ENCODE measurements around the gene UBAP2L. TPM values are rescaled to one million over a fixed set of nuclear protein-coding genes. Genes with fewer than 3 reads are reported as not detected.

UBAP2L gene
- total RNA-seq, 1 experiment from 2014 or later, result 265 TPM

DNA sequence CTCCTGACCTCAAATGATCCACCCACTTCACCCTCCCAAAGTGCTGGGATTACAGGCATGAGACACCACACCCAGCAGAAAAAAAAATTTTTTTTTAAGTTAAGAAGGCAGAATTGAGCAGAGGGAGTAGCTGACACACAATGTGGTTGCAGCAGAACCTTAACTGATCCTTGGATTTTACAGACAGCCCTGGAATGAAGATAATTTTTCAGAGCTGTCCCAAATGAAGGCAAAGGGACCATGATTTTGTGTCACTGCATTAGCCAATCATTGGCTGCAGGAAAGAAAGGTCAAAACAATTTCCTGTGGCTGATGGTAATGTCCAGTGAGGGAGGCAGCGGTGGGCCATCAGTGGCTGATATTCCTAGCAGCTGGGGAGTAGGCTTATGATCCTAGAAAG lies 80.8 kb downstream of the UBAP2L start:
- Histone ChIP-seq H3K4me1 (ENCODE audit: insufficient read depth, low read length) (no peaks in the 10 kb centered on the region), H3K4ac (ENCODE audit: low read depth, low read length) (no peak overlapping the region), H4K5ac (ENCODE audit: insufficient read length, low read depth, low read length) (no peak overlapping the region), H3K56ac (ENCODE audit: insufficient read length, low read depth, low read length) (no peak overlapping the region), H3K18ac (ENCODE audit: insufficient read length, low read depth, low read length) (no peak overlapping the region), H3K23ac (ENCODE audit: insufficient read length, low read depth, low read length) (no peak overlapping the region), H3K79me1 (ENCODE audit: insufficient read depth, low read depth, low read length, poor library complexity, severe bottlenecking) (no peaks in the 10 kb centered on the region), H2AFZ (ENCODE audit: low read length) (no peak overlapping the region), H3K14ac (ENCODE audit: insufficient read depth, low read length) (no peak overlapping the region), H4K91ac (ENCODE audit: insufficient read length, low read depth, low read length) (no peak overlapping the region), H3K9me3 (ENCODE audit: control insufficient read depth, low read depth, low read length) (no peaks in the 10 kb centered on the region), H2BK12ac (ENCODE audit: insufficient read length, low read depth, low read length) (no peak overlapping the region), H2BK15ac (ENCODE audit: low read depth, low read length) (no peak overlapping the region), H3K27ac (ENCODE audit: insufficient read length, low read depth, low read length) (no peak overlapping the region), H2BK5ac (ENCODE audit: insufficient read length, low read length) (no peak overlapping the region), H4K8ac (replicated peaks; ENCODE audit: insufficient read length, low read depth, low read length) (no peak overlapping the region), H3K79me2 (ENCODE audit: insufficient read depth, low read length) (no peaks in the 10 kb centered on the region), H3T11ph (ENCODE audit: low read length) (no peak overlapping the region), H3K4me2 (ENCODE audit: insufficient read depth, insufficient read length, low read length) (no peak overlapping the region), H2AK5ac (ENCODE audit: insufficient read length, low read length) (no peak overlapping the region), H2BK120ac (ENCODE audit: low read depth, low read length, poor library complexity, severe bottlenecking) (no peak overlapping the region), H3K27me3 (ENCODE audit: insufficient read depth, low read length) (no peaks in the 10 kb centered on the region), H3K23me2 (ENCODE audit: insufficient read length, low read depth, low read length, poor library complexity, severe bottlenecking) (no peaks in the 10 kb centered on the region), H2BK20ac (ENCODE audit: low read depth, low read length, poor library complexity, severe bottlenecking) (no peak overlapping the region), H4K20me1 (ENCODE audit: control insufficient read depth, insufficient read depth, insufficient read length) (no peaks in the 10 kb centered on the region), H3K9ac (ENCODE audit: extremely low read depth, insufficient read length, low read length) (no peak overlapping the region)
- TF ChIP-seq, protein P1, sequence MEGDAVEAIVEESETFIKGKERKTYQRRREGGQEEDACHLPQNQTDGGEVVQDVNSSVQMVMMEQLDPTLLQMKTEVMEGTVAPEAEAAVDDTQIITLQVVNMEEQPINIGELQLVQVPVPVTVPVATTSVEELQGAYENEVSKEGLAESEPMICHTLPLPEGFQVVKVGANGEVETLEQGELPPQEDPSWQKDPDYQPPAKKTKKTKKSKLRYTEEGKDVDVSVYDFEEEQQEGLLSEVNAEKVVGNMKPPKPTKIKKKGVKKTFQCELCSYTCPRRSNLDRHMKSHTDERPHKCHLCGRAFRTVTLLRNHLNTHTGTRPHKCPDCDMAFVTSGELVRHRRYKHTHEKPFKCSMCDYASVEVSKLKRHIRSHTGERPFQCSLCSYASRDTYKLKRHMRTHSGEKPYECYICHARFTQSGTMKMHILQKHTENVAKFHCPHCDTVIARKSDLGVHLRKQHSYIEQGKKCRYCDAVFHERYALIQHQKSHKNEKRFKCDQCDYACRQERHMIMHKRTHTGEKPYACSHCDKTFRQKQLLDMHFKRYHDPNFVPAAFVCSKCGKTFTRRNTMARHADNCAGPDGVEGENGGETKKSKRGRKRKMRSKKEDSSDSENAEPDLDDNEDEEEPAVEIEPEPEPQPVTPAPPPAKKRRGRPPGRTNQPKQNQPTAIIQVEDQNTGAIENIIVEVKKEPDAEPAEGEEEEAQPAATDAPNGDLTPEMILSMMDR (conservative IDR thresholded peaks at IDR 0.05), result no peak
- H3K36me3 Mint-ChIP-seq (ENCODE audit: insufficient read depth in 1 of 3, low read depth in 3 of 3), result peaks cover 0 to 2% (median 0%) of the 10 kb centered on the region in 3 experiments; a peak in 1 of 7 replicates
- no peak for DNase-seq
- H3K4me3 Mint-ChIP-seq, result no peak overlapping the region
- H3K27me3 Mint-ChIP-seq (ENCODE audit: low read depth), result peaks cover 6% of the 10 kb centered on the region; the same call in 1 of the 2 replicates
- no CpG with 5 or more reads among the region's 1 CpG for WGBS (ENCODE audit: extremely low coverage, insufficient read length, low lambda C conversion rate)
- no peak overlapping the region for H3K27ac Mint-ChIP-seq
- peaks cover 3% of the 10 kb centered on the region in 2 experiments; a peak in 4 of 5 replicates for H3K9me3 Mint-ChIP-seq
- no peaks in the 10 kb centered on the region for H3K4me1 Mint-ChIP-seq

All from H9 (cell line).